NCI-H1092 treated with DMSO at 0.1 percent for 48 hours (cell line): ENCODE data around the gene MAPT.

Source experiments
- DNase-seq: peaks from one replicate; lab custom pipeline; 2025; lab: John Stamatoyannopoulos, UW

MAPT gene

DNA sequence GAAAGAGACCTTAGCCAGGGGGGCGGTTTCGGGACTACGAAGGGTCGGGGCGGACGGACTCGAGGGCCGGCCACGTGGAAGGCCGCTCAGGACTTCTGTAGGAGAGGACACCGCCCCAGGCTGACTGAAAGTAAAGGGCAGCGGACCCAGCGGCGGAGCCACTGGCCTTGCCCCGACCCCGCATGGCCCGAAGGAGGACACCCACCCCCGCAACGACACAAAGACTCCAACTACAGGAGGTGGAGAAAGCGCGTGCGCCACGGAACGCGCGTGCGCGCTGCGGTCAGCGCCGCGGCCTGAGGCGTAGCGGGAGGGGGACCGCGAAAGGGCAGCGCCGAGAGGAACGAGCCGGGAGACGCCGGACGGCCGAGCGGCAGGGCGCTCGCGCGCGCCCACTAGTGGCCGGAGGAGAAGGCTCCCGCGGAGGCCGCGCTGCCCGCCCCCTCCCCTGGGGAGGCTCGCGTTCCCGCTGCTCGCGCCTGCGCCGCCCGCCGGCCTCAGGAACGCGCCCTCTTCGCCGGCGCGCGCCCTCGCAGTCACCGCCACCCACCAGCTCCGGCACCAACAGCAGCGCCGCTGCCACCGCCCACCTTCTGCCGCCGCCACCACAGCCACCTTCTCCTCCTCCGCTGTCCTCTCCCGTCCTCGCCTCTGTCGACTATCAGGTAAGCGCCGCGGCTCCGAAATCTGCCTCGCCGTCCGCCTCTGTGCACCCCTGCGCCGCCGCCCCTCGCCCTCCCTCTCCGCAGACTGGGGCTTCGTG, at the start of gene MAPT:
TSS of gene MAPT (plus strand) at position 533 of the 763 bp plus-strand sequence. CDS start 67,784 bp downstream, outside the sequence.
- peak; percentile 98 for DNase-seq

DNA sequence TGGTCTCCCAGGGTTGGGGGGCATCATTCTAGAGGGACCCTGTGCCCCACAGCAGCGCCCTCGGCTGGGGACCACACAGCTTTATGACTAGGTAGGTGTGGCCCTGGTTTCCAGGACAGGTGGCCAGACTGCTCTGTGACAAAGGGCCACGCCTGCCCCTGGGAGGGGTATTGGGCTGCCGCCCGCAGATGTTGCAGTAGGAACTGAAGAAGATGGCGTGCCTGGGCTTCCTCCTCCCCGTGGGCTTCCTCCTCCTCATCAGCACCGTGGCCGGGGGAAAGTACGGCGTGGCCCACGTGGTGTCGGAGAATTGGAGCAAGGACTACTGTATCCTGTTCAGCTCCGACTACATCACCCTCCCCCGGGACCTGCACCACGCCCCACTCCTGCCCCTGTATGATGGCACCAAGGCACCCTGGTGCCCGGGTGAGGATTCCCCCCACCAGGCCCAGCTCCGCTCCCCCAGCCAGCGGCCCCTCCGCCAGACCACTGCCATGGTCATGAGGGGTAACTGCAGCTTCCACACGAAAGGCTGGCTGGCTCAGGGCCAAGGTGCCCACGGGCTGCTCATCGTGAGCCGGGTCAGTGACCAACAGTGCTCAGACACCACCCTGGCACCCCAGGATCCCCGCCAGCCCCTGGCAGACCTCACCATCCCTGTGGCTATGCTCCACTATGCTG, 49.5 kb upstream of the MAPT start, which contains the start of gene SPPL2C:
TSS of gene SPPL2C (plus strand) at position 187 of the 681 bp plus-strand sequence. CDS start at position 213, 26 bp downstream.
- DNase-seq = no peak

DNA sequence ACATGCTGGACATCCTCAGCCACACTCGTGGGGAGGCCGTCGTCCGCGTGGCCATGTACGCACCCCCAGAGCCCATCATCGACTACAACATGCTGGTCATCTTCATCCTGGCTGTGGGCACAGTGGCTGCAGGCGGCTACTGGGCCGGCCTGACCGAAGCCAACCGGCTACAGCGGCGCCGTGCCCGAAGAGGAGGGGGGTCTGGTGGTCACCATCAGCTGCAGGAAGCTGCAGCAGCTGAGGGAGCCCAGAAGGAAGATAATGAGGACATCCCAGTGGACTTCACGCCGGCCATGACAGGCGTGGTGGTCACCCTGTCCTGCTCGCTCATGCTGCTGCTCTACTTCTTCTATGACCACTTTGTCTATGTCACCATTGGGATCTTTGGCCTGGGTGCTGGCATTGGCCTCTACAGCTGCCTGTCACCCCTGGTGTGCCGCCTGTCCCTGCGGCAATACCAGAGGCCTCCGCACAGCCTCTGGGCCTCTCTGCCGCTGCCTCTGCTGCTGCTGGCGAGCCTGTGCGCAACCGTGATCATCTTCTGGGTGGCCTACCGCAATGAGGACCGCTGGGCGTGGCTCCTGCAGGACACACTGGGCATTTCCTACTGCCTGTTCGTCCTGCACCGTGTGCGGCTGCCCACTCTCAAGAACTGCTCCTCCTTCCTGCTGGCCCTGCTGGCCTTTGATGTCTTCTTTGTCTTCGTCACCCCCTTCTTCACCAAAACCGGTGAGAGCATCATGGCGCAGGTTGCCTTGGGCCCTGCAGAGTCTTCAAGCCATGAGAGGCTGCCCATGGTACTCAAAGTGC, 48.8 kb upstream of the MAPT start:
- DNase-seq = no peak

DNA sequence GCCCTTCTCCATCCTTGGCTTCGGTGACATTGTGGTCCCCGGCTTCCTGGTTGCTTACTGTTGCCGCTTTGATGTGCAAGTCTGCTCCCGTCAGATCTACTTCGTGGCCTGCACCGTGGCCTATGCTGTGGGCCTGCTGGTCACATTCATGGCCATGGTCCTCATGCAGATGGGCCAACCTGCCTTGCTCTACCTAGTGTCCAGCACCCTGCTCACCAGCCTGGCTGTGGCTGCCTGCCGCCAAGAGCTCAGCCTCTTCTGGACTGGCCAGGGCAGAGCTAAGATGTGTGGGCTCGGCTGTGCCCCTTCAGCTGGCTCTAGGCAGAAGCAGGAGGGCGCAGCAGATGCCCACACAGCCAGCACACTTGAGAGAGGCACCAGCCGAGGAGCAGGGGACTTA, 48.1 kb upstream of the MAPT start:
- no peak for DNase-seq

DNA sequence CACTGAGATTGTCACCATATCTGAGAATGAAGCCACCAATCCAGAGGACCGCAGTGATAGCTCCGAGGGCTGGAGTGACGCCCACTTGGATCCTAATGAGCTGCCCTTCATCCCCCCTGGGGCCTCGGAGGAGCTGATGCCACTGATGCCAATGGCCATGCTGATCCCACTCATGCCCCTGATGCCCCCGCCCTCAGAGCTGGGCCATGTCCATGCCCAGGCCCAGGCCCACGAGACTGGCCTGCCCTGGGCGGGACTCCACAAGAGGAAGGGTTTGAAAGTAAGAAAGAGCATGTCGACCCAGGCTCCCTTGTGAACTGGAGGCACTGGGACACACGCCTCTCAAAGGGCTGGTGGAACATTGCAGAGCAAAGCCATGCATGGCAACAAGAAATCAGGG, 47.7 kb upstream of the MAPT start:
- DNase-seq = no peak

- no peak for DNase-seq
These were observed 47.3 kb upstream of the MAPT start for GRCh38 chr17:45847101-45847500.

DNA sequence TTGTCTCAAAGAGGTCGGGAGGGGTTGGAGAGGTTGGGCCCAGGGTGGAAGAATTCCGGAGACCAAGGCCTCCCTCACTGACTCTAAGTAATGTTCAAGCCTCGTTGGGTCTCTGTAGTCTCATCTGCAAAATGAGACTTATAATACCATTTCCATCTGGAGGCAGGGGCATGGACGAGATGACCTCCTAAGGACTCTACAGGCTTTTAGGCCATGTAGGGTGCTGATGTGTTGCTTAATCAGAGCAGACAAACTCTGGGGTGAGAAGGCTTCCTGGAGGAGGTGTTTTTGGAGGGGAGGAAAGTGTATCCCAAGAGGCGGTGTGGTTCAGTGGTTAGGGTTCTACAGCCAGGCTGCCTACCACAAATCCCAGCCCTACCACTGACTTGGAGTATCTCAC, 46.6 kb upstream of the MAPT start:
- no peak for DNase-seq

GRCh38 chr17:45848405-45848804, 45.9 kb upstream of the MAPT start:
- DNase-seq = no peak

GRCh38 chr17:45848868-45849535, 45.4 kb upstream of the MAPT start:
- DNase-seq = peak; percentile 26

DNA sequence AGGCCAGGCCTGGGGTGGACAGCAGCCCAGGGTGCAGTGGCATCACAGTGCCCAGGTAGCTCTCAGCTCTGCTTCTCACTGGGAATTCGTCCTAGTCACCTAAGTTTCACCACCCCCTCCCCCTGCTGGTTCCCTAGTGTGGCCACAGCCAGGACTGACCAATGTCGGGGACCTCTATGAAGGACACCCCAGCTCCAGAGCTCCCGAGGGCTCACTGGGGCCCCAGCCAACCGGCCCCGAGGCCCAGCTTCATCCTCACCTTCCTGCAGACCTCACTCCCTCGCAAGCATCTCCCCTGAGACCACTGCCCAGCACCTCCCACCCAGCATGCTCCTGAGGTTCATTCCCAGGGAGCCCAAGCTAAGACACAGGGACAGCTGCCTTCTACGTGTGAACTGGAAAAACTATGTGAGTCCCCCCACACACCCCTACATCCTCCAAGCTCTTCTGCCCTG, 44.8 kb upstream of the MAPT start:
- no peak for DNase-seq

DNA sequence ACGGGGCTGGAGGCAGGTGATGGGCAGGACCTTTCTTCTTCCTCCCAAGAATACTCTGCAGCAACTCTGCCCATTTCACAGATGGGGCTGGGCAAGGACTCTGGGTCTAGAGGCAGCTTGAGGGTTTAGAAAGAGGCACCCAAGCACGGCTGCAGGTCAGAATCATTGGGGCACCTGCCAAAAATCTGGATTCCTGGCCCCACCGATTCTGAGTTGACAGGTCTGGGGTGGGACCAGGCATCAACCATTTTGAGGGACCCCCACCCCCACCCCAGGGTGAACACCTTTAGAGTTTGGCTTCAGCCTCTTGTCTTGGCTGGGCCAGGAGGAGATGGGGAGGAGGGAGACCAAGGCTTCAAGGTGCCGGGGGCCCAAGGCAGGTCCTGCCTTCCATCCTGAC, 44.3 kb upstream of the MAPT start:
- DNase-seq = no peak

DNA sequence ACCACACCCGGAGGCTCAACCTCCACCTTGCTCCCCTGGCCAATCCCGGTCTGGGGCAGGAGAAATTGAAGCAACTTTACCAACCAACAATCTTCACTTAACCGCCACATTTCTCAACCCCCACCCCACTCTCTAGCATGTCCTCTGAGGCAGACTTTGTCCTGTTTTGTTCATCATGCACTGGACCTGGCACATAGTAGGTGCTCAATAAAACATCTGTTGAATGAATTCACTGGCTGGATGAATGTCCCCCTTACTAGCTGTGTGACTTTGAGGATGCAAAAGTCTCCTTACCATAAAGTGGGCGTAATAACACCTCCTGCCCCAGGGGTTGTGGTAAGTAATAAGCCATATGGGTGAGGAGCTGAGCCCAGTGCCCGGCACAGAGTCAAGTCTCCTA, 43.9 kb upstream of the MAPT start:
- DNase-seq = no peak

DNA sequence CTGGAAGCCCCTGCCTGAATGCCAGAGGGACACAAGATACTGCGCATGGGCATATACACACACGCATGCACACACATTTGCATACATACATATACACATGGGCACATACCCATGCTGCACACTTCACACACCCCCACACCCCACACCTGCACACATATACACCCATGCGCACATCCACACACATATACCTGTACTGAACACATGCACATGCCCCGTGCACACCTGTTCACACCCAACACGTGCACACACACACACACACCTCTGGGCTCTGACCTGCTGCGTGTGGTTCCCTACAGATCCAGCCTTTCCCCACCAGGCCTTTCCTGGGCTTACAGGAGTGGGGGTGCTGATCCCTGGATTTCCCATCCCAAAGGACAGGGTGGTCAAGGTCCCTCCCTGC, 43.3 kb upstream of the MAPT start:
- no peak for DNase-seq

- no peak for DNase-seq
These were observed 42.9 kb upstream of the MAPT start for GRCh38 chr17:45851464-45851863.

GRCh38 chr17:45851873-45852272, 42.5 kb upstream of the MAPT start:
- no peak for DNase-seq

- DNase-seq = peak; percentile 29
These were observed 41.6 kb upstream of the MAPT start for GRCh38 chr17:45852535-45853297.

DNA sequence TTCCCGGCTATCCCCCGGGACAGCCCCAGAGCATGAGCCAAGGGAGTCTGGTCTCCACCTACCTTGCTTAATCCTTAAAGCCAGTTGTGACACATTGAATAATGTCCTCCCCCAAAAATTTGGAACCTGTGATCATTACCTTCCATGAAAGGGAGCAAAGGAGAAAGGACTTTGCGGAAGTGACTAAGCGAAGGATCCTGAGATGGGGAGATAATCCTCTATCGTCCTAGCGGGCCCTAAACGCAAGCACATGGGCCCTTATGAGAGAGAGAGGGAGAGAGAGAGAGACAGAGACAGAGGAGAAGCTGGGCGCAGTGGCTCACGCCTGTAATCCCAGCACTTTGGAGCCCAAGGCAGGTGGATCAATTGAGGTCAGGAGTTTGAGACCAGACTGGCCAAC, 40.1 kb upstream of the MAPT start:
- DNase-seq = no peak

DNA sequence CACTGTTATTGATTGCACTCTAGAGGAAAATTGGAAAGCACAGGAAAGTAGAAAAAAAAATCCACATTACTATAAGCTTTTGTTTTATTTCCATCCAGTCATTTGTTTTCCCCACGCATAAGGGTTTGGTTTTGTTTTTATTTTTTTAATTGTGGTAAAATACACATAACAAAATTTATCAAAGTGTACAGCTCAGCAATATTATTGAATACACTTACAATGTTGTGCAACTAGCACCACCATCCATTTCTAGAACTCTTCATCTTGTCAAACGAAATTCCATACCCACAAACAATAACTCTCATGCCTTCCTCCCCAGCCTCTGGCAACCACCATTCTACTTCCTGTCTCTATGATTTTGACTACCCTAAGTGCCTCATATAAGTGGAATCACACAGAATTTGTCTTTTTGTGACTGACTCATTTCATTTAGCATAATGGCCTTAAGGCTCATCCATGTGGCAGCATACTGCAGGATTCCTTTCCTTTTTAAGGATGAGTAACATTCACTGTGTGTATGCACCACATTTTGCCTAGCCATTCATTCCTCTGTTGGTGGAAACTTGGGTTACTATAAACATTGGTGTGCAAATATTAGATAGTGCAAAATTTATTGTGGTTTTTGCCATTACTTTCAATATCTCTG, 38.5 kb upstream of the MAPT start:
- DNase-seq = no peak

DNA sequence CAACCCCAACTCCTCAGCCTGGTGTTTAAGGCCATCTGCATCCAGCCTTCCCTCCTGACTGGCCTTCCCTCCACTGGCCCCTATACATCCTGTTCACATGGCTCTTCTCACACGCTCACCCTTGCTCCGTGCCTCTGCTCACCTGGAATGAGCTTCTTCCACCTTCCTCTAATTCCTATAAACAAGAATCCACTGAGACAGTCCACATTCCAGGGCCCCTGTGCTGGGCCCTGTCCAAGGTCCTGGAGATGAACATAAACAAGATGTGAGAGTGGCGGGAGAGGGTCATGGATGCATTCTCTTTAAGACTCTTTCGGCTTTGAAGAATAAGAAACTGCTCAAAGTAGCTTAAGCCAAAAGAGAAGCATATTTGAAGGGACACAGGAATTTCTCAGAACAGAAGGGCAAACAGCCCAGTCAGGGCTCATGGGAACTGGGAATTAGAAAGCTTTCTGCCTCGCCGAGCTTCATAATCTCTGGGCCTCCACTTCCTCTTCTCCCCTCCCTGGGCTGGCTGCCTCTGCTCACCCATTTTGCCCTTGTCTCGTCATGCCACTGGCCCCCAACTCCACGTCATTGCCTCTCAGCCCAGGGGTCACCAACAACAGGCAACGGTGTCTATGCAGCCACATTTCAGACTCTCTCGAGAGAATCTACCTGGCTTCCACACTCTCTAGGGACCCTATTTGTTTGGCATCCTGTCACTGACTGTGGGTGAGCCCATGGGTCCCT, 36.2 kb upstream of the MAPT start:
- no peak for DNase-seq

DNA sequence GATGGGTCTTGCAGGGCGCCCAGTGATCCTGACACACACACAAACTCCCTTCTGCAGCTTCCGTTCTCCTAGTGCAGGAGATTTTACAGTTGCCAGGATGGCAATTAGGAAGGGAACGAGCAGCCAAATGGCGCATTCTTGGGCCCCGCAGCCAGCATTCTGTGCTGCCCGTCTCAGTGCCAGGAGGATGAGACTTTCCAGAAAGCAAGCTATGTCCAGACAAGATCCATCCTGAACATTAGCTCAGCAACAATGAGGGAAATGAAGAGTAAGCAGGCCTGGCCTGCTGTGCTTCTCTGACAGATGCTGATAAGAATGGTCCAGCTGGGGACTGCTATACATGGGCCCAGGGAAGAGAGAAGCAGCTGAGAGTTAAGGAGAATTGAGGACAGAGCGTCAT, 33.2 kb upstream of the MAPT start:
- DNase-seq = no peak
